ENCODE data around the gene LRP2. TPM values are rescaled to one million over a fixed set of nuclear protein-coding genes. Genes with fewer than 3 reads are reported as not detected.

The LRP2 gene
- total RNA-seq, 4 donors from 2014 or later: 154 to 310 (median 184) TPM

DNA sequence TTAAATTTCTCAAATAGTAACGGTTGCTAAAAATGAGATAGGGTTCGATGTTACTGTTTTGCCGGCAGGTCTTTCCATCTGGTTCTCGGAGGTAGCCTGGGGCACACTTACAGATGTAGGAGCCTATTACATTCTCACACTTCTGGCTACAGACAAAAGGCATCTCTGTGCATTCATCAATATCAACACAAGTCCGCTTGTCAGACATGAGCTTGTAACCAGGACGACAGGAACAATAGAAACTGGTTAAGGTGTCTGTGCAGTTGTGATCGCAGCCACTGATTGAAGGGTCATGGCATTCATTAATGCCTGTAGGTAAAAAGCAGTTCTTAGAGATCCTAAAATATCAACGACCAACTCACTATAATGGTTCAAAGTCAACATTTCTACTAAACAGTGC is 176.6 kb downstream of the LRP2 start:
- 88% methylated on average over 8 of the region's 8 CpGs for whole genome bisulfite sequencing, 2 donors
- intact Hi-C loops (cut with DNase I): no loop called here
- no peak for DNase-seq
- Histone ChIP-seq H3K9me3 (no peaks in the 10 kb centered on the region), H3K4me1 (no peaks in the 10 kb centered on the region), H3K36me3 (peaks cover 5 to 10% of the 10 kb centered on the region in 2 donors), H3K27me3 (no peaks in the 10 kb centered on the region), H3K27ac (no peak overlapping the region), H3K4me3 (replicated peaks in 1 of 3) (no peak overlapping the region)
- TF ChIP-seq, protein P1, sequence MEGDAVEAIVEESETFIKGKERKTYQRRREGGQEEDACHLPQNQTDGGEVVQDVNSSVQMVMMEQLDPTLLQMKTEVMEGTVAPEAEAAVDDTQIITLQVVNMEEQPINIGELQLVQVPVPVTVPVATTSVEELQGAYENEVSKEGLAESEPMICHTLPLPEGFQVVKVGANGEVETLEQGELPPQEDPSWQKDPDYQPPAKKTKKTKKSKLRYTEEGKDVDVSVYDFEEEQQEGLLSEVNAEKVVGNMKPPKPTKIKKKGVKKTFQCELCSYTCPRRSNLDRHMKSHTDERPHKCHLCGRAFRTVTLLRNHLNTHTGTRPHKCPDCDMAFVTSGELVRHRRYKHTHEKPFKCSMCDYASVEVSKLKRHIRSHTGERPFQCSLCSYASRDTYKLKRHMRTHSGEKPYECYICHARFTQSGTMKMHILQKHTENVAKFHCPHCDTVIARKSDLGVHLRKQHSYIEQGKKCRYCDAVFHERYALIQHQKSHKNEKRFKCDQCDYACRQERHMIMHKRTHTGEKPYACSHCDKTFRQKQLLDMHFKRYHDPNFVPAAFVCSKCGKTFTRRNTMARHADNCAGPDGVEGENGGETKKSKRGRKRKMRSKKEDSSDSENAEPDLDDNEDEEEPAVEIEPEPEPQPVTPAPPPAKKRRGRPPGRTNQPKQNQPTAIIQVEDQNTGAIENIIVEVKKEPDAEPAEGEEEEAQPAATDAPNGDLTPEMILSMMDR (IDR thresholded peaks at IDR 0.05): no peak
- TF ChIP-seq POLR2A (IDR thresholded peaks at IDR 0.05): no peak

DNA sequence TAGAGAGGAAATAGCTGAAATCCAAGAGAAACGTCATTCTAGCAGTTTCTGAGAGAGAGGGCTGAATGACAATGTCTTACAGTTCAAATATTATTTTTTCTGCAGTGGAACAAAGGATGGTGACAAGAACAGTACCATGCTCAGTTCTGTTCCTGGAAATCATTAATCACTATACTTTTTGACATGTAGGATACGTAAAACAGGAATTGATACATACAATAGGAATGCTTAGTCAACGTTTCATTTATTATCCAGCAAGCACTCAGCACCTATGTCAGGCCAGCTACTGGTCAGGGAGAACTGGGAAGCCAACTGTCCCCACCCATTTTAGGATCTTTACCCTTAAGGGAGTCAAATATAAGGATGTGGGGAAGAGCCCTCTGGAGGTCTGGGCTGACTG is 178.3 kb downstream of the LRP2 start:
- H3K4me3 ChIP-seq (replicated peaks in 1 of 3): no peak overlapping the region
- H3K9me3 ChIP-seq: no peaks in the 10 kb centered on the region
- no peaks in the 10 kb centered on the region for H3K27me3 ChIP-seq
- 59 to 60% methylated on average over 3 of the region's 3 CpGs for WGBS, 2 donors
- intact Hi-C loops (cut with DNase I): no loop called here
- DNase-seq: no peak
- peaks cover 5 to 10% of the 10 kb centered on the region in 2 donors for H3K36me3 ChIP-seq
- H3K4me1 ChIP-seq: no peaks in the 10 kb centered on the region
- no peak overlapping the region for H3K27ac ChIP-seq
- no peak for TF ChIP-seq POLR2A (IDR thresholded peaks at IDR 0.05)
- TF ChIP-seq, protein P1 (IDR thresholded peaks at IDR 0.05): no peak

DNA sequence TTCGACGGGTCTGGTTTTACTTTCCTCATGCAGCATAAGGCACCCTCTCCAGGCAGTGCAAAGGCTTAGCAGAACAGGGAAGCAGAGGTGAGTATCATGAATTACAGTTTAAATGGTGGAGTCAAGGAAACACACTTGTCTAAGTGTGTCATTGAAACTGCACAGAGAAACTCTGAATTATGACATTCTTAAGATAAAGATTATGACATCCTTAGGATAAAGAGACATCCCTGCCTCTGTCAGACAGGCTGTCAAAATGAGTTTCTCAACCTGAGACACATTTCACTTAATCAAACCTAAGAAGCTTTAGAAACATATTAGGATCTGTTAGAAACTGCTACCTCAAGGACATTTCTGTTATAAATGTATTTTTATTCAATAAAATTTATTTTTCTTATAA is 179.8 kb downstream of the LRP2 start:
- intact Hi-C loops (cut with DNase I): no loop called here

DNA sequence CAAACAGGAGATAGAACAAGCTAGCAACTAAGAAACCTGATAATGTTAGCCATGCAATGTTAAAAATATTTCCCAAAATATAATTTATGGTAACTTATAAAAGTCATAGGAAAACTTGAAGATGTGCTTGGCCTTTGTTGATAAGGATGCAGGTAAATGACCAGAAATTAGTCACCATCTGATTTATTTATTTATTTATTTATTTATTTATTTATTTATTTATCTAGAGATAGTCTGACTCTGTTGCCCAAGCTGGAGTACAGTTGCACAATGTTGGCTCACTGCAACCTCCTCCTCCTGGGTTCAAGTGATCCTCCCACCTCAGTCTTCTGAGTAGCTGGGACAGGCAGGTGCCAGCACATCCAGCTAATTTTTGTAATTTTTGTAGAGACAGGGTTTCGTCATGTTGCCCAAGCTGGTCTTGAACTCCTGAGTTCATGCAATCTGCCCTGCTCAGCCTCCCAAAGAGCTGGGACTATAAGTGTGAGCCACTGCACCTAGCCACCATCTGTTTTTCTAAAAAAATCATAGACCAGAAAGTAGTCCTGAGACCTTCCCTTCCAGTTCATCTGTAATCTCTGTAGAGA is 183.4 kb downstream of the LRP2 start:
- Histone ChIP-seq H3K27ac (no peak overlapping the region), H3K36me3 (peaks cover 10 to 16% of the 10 kb centered on the region in 2 donors), H3K4me1 (no peaks in the 10 kb centered on the region), H3K27me3 (no peaks in the 10 kb centered on the region), H3K4me3 (replicated peaks in 1 of 3) (no peak overlapping the region), H3K9me3 (no peaks in the 10 kb centered on the region)
- 70 to 95% methylated on average over 1 of the region's 1 CpG for WGBS, 2 donors
- DNase-seq: no peak
- intact Hi-C loops (cut with DNase I): no loop called here
- TF ChIP-seq, protein P1 (IDR thresholded peaks at IDR 0.05): no peak
- TF ChIP-seq POLR2A (IDR thresholded peaks at IDR 0.05): no peak

More for the DNA sequence above, 179.8 kb downstream of the LRP2 start:
- Histone ChIP-seq H3K4me3 (replicated peaks in 1 of 3) (no peak overlapping the region), H3K27me3 (no peaks in the 10 kb centered on the region), H3K4me1 (no peaks in the 10 kb centered on the region), H3K27ac (no peak overlapping the region), H3K36me3 (peaks cover 5 to 13% of the 10 kb centered on the region in 2 donors), H3K9me3 (no peaks in the 10 kb centered on the region)
- WGBS, 2 donors: 91 to 97% methylated on average over 2 of the region's 2 CpGs
- TF ChIP-seq POLR2A (IDR thresholded peaks at IDR 0.05): no peak
- TF ChIP-seq, protein P1 (IDR thresholded peaks at IDR 0.05): no peak
- no peak for DNase-seq

DNA sequence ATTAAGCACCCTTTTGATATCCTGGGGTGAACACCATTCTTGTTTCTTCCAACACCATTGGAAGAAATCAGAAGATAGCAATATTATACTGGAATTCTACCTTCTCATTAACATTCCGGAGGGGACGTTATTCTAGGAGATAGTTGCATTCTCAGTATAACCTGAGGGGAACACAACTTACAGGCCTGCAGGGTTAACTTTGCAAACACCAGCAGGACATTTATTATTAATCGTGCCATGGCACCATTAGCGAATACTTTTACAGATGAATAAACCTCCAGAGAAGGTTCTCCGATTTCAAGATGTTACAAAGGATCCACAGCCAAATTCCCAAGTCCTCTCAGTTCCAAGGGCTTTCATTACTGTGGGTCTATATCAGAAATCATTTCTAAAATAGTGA is 184.0 kb downstream of the LRP2 start:
- no peak for TF ChIP-seq POLR2A (IDR thresholded peaks at IDR 0.05)
- TF ChIP-seq, protein P1 (IDR thresholded peaks at IDR 0.05): no peak
- no peaks in the 10 kb centered on the region for H3K4me1 ChIP-seq
- no peaks in the 10 kb centered on the region for H3K9me3 ChIP-seq
- peaks cover 15 to 20% of the 10 kb centered on the region in 2 donors for H3K36me3 ChIP-seq
- H3K27me3 ChIP-seq: no peaks in the 10 kb centered on the region
- 78 to 87% methylated on average over 5 of the region's 5 CpGs for WGBS, 2 donors
- H3K27ac ChIP-seq: no peak overlapping the region
- DNase-seq: no peak
- intact Hi-C loops (cut with DNase I): no loop called here
- H3K4me3 ChIP-seq (replicated peaks in 1 of 3): no peak overlapping the region

Measured in thyroid gland (tissue), 4 donors.